ENCODE measurements around the gene RAD1. TPM values are rescaled to one million over a fixed set of nuclear protein-coding genes. Genes with fewer than 3 reads are reported as not detected.

The RAD1 gene
- total RNA-seq, 3 donors from 2014 or later = 12.8 to 23.3 (median 18.7) TPM

DNA sequence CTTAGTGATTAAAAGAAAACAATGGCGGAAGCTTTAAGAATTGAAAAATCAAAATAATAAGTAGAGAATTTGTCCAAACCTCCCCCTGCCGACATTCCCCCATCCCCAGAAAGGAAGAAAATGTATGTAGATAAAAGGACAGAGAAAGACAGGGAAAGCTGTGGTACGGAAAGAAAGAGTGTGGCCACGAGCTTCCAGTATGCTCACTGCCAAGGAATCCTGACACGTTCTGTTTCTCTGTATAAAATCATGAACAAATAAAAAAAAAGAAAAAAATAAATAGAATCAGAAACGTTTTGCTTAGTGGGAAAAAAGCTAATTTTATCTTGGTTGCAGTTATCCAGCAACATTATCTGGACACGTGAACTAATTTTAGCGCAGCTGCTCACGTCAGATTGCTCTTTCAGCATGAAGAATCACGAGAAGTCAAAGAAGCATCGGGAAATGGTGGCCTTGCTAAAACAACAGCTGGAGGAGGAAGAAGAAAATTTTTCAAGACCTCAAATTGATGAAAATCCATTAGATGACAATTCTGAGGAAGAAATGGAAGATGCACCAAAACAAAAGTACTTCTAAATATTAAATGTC, 29.2 kb upstream of the RAD1 start:
- Histone ChIP-seq H3K4me3 (no peak overlapping the region), H3K4me1 (no peaks in the 10 kb centered on the region), H3K36me3 (no peaks in the 10 kb centered on the region), H3K27me3 (no peaks in the 10 kb centered on the region), H3K9me3 (no peaks in the 10 kb centered on the region), H3K27ac (no peak overlapping the region)
- intact Hi-C loops (cut with DNase I; ENCODE audit: low total_unique reads) = no loop called here
- DNase-seq (ENCODE audit: low spot score in 2 of 2) = no peak
- TF ChIP-seq POLR2A (IDR thresholded peaks at IDR 0.05) (no peak), POLR2AphosphoS5 (IDR thresholded peaks at IDR 0.05) (no peak)
- TF ChIP-seq, protein P1, sequence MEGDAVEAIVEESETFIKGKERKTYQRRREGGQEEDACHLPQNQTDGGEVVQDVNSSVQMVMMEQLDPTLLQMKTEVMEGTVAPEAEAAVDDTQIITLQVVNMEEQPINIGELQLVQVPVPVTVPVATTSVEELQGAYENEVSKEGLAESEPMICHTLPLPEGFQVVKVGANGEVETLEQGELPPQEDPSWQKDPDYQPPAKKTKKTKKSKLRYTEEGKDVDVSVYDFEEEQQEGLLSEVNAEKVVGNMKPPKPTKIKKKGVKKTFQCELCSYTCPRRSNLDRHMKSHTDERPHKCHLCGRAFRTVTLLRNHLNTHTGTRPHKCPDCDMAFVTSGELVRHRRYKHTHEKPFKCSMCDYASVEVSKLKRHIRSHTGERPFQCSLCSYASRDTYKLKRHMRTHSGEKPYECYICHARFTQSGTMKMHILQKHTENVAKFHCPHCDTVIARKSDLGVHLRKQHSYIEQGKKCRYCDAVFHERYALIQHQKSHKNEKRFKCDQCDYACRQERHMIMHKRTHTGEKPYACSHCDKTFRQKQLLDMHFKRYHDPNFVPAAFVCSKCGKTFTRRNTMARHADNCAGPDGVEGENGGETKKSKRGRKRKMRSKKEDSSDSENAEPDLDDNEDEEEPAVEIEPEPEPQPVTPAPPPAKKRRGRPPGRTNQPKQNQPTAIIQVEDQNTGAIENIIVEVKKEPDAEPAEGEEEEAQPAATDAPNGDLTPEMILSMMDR (IDR thresholded peaks at IDR 0.05) = no peak

DNA sequence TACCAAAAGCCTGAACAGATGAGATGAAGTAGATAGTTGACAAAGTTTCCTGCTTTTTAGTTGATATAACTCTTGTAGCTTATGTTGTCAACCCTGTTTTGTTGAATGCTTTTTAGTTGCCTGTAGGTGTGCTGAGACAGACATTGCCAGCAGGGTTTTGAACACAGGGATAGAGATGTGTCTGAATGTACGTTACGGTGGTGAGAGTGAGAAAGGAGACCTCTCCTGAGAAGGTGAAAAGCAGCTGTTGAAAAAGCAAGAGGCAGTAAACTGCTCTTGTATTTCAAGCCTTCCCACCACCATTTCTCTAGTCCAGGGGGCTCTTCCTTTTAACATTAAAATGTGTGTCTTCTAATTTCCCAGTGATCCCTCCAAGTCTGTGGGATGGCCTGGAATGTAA, 28.7 kb upstream of the RAD1 start:
- intact Hi-C loops (cut with DNase I; ENCODE audit: low total_unique reads) = no loop called here
- H3K27me3 ChIP-seq = no peaks in the 10 kb centered on the region
- no peak for TF ChIP-seq POLR2A (IDR thresholded peaks at IDR 0.05)
- TF ChIP-seq, protein P1 (IDR thresholded peaks at IDR 0.05) = no peak
- no peak for TF ChIP-seq POLR2AphosphoS5 (IDR thresholded peaks at IDR 0.05)
- H3K4me1 ChIP-seq = no peaks in the 10 kb centered on the region
- no peak for DNase-seq (ENCODE audit: low spot score in 2 of 2)
- no peaks in the 10 kb centered on the region for H3K9me3 ChIP-seq
- no peak overlapping the region for H3K27ac ChIP-seq
- no peak overlapping the region for H3K4me3 ChIP-seq
- H3K36me3 ChIP-seq = no peaks in the 10 kb centered on the region

DNA sequence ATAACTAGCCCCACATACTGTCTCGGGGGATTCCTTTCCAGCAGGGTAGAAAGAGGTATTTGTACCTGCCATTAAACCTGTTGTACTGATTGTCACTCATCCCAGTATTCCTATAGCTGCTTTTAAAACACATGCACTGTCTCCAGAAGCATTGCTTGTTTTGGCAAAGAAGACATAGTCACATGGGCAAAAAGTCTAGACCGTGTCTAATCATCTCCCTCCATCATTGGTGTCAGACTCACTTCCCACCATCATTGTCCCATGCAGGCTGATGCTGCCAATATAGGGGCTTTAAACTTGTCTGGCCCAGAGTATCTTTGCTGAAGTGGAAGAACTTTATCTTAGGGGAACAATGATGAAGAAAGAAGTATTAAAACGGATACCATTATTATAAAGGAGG, 26.6 kb upstream of the RAD1 start:
- no peaks in the 10 kb centered on the region for H3K36me3 ChIP-seq
- intact Hi-C loops (cut with DNase I; ENCODE audit: low total_unique reads) = no loop called here
- no peak for DNase-seq (ENCODE audit: low spot score in 2 of 2)
- TF ChIP-seq POLR2AphosphoS5 (IDR thresholded peaks at IDR 0.05) (no peak), POLR2A (IDR thresholded peaks at IDR 0.05) (no peak)
- TF ChIP-seq, protein P1 (IDR thresholded peaks at IDR 0.05) = no peak
- H3K27me3 ChIP-seq = no peaks in the 10 kb centered on the region
- H3K27ac ChIP-seq = no peak overlapping the region
- no peak overlapping the region for H3K4me3 ChIP-seq
- no peaks in the 10 kb centered on the region for H3K9me3 ChIP-seq
- H3K4me1 ChIP-seq = no peaks in the 10 kb centered on the region

DNA sequence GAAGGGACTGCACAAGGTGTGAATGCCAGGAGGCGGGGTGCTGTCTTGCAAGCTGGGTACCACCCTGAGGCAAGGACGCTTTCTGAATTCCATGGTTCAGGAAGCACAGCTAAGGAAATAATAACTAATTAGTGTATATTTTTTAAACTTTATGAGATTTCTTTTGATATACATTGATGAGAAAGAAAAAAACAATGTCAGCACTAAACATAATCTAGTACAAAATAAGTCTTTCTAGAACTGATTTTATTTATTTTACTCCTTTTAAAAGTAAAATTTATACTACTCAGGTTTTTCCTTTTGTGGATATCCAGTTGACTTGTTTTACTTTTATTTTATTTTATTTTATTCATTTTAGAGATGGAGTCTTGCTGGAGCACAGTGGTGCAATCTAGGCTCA, 17.6 kb upstream of the RAD1 start:
- Histone ChIP-seq H3K4me3 (no peak overlapping the region), H3K9me3 (no peaks in the 10 kb centered on the region), H3K27me3 (no peaks in the 10 kb centered on the region), H3K27ac (no peak overlapping the region), H3K36me3 (no peaks in the 10 kb centered on the region), H3K4me1 (no peaks in the 10 kb centered on the region)
- no peak for DNase-seq (ENCODE audit: low spot score in 2 of 2)
- intact Hi-C loops (cut with DNase I; ENCODE audit: low total_unique reads) = no loop called here
- TF ChIP-seq POLR2AphosphoS5 (IDR thresholded peaks at IDR 0.05) (no peak), POLR2A (IDR thresholded peaks at IDR 0.05) (no peak)
- TF ChIP-seq, protein P1 (IDR thresholded peaks at IDR 0.05) = no peak

DNA sequence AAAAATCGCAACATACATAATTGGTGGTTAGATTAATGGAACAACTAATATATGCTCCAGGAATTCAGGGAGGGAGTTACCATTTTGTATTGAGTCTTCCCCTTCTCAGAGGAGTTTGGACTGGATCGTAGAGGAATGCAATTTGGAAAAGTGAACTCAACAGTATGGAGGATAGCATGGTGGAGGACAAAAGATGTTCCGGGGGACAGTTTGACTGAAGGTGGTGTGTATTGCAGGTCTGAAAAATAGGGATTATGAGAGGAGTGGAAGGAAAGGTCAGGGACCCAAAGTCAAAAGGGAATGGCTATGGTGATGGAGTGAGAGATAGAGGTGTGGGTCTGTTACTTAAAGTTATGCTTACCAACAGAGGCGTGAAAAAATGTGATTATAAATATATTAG, 15.6 kb upstream of the RAD1 start:
- TF ChIP-seq POLR2A (IDR thresholded peaks at IDR 0.05) (no peak), POLR2AphosphoS5 (IDR thresholded peaks at IDR 0.05) (no peak)
- TF ChIP-seq, protein P1 (IDR thresholded peaks at IDR 0.05) = no peak
- Histone ChIP-seq H3K4me1 (no peaks in the 10 kb centered on the region), H3K9me3 (no peaks in the 10 kb centered on the region), H3K36me3 (no peaks in the 10 kb centered on the region), H3K27me3 (no peaks in the 10 kb centered on the region), H3K27ac (peak overlapping the region; percentile 95 to 99), H3K4me3 (peak overlapping the region; percentile 87 to 99 (median 94))
- no peak for DNase-seq (ENCODE audit: low spot score in 2 of 2)
- intact Hi-C loops (cut with DNase I; ENCODE audit: low total_unique reads) = no loop called here

Measured in breast epithelium (tissue), 4 donors.